Measurements from ENCODE around the gene NCEH1.

- no peak for TF ChIP-seq YY1 (IDR thresholded peaks at IDR 0.05; ENCODE audit: insufficient read depth, insufficient read length)
- TF ChIP-seq ZNF274 (IDR thresholded peaks at IDR 0.05; ENCODE audit: low read depth, low read length), result no peak
- TF ChIP-seq SUZ12 (IDR thresholded peaks at IDR 0.05; ENCODE audit: extremely low read depth, insufficient read depth, insufficient read length), result no peak
Measured at GRCh38 chr3:172680684-172681083, 30.2 kb downstream of the NCEH1 start.

All from NT2/D1 (cell line).